Neuronal stem cell (in vitro differentiated cells): ENCODE results near the gene PLOD2.

Experiments
- DNase-seq: peaks from one replicate; pipeline ENCODE4 v3.0.0-alpha.2; 2013; ENCODE audit warnings: low spot score
- H2AFZ ChIP-seq: one replicate; pipeline ENCODE4 v1.6.1; 2013; ENCODE audit warnings: mild to moderate bottlenecking, low read length, inconsistent platforms
- H2AK5ac ChIP-seq: 2 replicates; pipeline ENCODE4 v1.6.1; 2013; ENCODE audit warnings: low read depth, mild to moderate bottlenecking, inconsistent platforms, low read length, moderate library complexity, mixed read lengths
- H2BK120ac ChIP-seq: 2 replicates; pipeline ENCODE4 v1.6.1; 2013; ENCODE audit warnings: low read depth, mild to moderate bottlenecking, inconsistent platforms, low read length, moderate library complexity, mixed read lengths
- H2BK12ac ChIP-seq: one replicate; pipeline ENCODE4 v1.6.1; 2013; ENCODE audit warnings: low read length, inconsistent platforms
- H2BK15ac ChIP-seq: 2 replicates; pipeline ENCODE4 v1.6.1; 2013; ENCODE audit warnings: mild to moderate bottlenecking, low read length, inconsistent platforms, mixed read lengths
- H2BK5ac ChIP-seq: one replicate; pipeline ENCODE4 v1.6.1; 2013; ENCODE audit warnings: inconsistent platforms, mild to moderate bottlenecking, low read length, moderate library complexity
- H3K14ac ChIP-seq: one replicate; pipeline ENCODE4 v1.6.1; 2013; ENCODE audit warnings: low read length, inconsistent platforms
- H3K18ac ChIP-seq: 2 replicates; pipeline ENCODE4 v1.6.1; 2013; ENCODE audit warnings: low read length, inconsistent platforms
- H3K23ac ChIP-seq: 2 replicates; pipeline ENCODE4 v1.6.1; 2013; ENCODE audit warnings: low read depth, mild to moderate bottlenecking, mixed read lengths, low read length, inconsistent platforms; ENCODE audit not compliant: poor library complexity
- H3K27ac ChIP-seq: replicated peaks from 3 replicates; pipeline ENCODE4 v1.5.1; 2013; ENCODE audit warnings: low read length, inconsistent platforms
- H3K27me3 ChIP-seq, 3 experiments: 2 replicates each; pipeline ENCODE4 v1.6.1; 2013; ENCODE audit warnings: low read length in 3 of 3, mild to moderate bottlenecking in 2 of 3, inconsistent platforms in 1 of 3, low read depth in 1 of 3, mixed read lengths in 1 of 3, moderate library complexity in 1 of 3; ENCODE audit not compliant: control insufficient read depth in 3 of 3, insufficient read depth in 3 of 3
- H3K36me3 ChIP-seq, 2 donors: replicated peaks in 1 of 2; 2 replicates each; pipeline ENCODE4 v1.6.1; 2013; ENCODE audit warnings: low read length in 2 of 2; ENCODE audit not compliant: control insufficient read depth in 2 of 2, insufficient read depth in 2 of 2
- H3K4ac ChIP-seq: 2 replicates; pipeline ENCODE4 v1.6.1; 2013; ENCODE audit warnings: inconsistent platforms, mild to moderate bottlenecking, low read length, moderate library complexity
- H3K4me1 ChIP-seq, 2 donors: 1 replicate in 1 of 2; 2 replicates in 1 of 2; pipeline ENCODE4 v1.6.1; 2013; ENCODE audit warnings: low read length in 2 of 2, low read depth in 1 of 2; ENCODE audit not compliant: control insufficient read depth in 2 of 2, insufficient read depth in 1 of 2
- H3K4me2 ChIP-seq: one replicate; pipeline ENCODE4 v1.6.1; 2013; ENCODE audit warnings: mild to moderate bottlenecking, low read length, inconsistent platforms; ENCODE audit not compliant: insufficient read depth, poor library complexity, severe bottlenecking
- H3K4me3 ChIP-seq, 2 donors: 2 replicates each; pipeline ENCODE4 v1.5.1; 2013; ENCODE audit warnings: low read length in 2 of 2, mild to moderate bottlenecking in 2 of 2, inconsistent platforms in 1 of 2, moderate library complexity in 1 of 2
- H3K79me1 ChIP-seq: one replicate; pipeline ENCODE4 v1.6.1; 2013; ENCODE audit warnings: low read depth, mild to moderate bottlenecking, inconsistent platforms, low read length, moderate library complexity
- H3K9ac ChIP-seq: one replicate; pipeline ENCODE4 v1.6.1; 2013; ENCODE audit warnings: mild to moderate bottlenecking, low read depth, low read length, inconsistent platforms; ENCODE audit not compliant: poor library complexity
- H3K9me3 ChIP-seq, 2 donors: replicated peaks in 1 of 2; 2 replicates each; pipeline versions ENCODE3 to v1.6.1; 2013; ENCODE audit warnings: low read length in 2 of 2, mild to moderate bottlenecking in 2 of 2, inconsistent platforms in 1 of 2, low read depth in 1 of 2, mixed read lengths in 1 of 2, moderate library complexity in 1 of 2; ENCODE audit not compliant: control insufficient read depth in 2 of 2, insufficient read depth in 1 of 2
- H4K8ac ChIP-seq: one replicate; pipeline ENCODE4 v1.6.1; 2013; ENCODE audit warnings: low read depth, mild to moderate bottlenecking, inconsistent platforms, low read length, moderate library complexity
- H4K91ac ChIP-seq: one replicate; pipeline ENCODE4 v1.6.1; 2013; ENCODE audit warnings: low read length, low read depth, mild to moderate bottlenecking, inconsistent platforms; ENCODE audit not compliant: poor library complexity
- WGBS, 2 donors: extraction: QIAGEN DNeasy Blood & Tissue Kit; methylation state at CpG; one replicate each; pipeline ENCODE4 v1.1.7; 2013; ENCODE audit warnings: missing lambda C conversion rate in 2 of 2, mixed read lengths in 1 of 2; ENCODE audit not compliant: insufficient read length in 2 of 2, insufficient replicate concordance in 1 of 2; ENCODE audit errors: extremely low coverage in 2 of 2; 5-methylcytosine and 5-hydroxymethylcytosine counted together

The PLOD2 gene

DNA sequence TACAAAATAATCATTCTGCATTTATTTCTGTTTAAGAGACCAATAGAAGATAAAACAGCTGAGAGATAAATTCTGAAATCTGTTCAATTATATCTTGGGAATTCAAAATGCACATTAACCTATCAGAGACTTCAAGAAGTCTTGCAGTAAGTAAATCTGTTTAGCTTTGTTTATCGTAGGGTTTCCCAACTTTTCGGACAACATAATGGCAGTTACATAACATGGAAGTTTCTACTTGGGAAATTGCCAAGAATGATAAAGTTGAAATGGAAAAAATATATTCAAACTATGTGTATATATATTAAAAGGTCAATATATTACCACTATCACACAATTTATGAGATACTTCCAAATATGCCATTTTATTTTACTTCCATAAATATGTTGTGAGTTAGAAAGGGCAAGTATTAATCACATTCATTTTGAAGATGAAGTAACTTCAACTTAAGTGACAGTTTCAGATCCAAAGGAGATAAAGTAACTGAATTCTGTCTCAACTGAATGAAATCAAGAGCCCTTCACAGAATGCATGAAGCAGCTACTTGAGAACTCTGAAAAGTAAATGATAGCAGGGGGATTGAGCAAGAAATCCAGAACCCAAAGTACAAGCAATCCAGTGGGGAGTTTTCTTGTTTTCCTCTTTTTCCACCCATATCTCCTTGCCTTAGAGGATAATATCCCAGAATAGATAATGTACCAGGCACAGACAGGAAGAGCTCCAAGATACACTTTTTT, 108.8 kb downstream of the PLOD2 start:
- no peak overlapping the region for H2BK12ac ChIP-seq
- DNase-seq = no peak

DNA sequence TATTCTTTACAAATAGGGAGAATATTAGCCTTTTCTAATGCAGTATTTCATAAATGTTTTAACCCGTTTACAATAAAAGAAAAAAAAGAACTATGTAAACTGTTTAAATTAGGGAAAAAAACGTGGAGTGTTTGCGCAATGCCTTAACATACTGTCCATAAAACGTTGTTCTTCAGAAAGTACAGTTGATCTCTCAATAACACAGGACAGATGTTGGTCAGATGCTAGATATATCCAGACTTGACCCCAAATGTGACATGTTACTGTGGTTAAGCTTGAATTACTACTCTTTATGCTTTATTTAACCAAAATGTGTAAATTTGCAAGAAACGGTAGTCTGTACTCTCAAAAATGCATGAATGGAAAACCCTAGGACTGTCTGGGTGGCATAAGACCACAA, 110.3 kb downstream of the PLOD2 start:
- Histone ChIP-seq H2AK5ac (no peak overlapping the region), H3K27ac (no peak overlapping the region), H3K14ac (no peak overlapping the region), H4K91ac (no peak overlapping the region), H2BK12ac (no peak overlapping the region), H2BK15ac (no peak overlapping the region), H3K79me1 (no peaks in the 10 kb centered on the region), H3K36me3 (no peaks in the 10 kb centered on the region), H4K8ac (no peak overlapping the region), H2BK120ac (no peak overlapping the region), H3K18ac (no peak overlapping the region), H3K4ac (no peak overlapping the region), H2AFZ (no peak overlapping the region), H3K4me2 (no peak overlapping the region), H3K4me3 (no peak overlapping the region), H3K9ac (no peak overlapping the region), H3K27me3 (no peaks in the 10 kb centered on the region), H3K9me3 (no peaks in the 10 kb centered on the region), H2BK5ac (no peak overlapping the region), H3K23ac (no peak overlapping the region), H3K4me1 (no peaks in the 10 kb centered on the region)
- no peak for DNase-seq
- WGBS, 2 donors = no CpG with 5 or more reads among the region's 5 CpGs

More for the DNA sequence above, 108.8 kb downstream of the PLOD2 start:
- H3K36me3 ChIP-seq = no peaks in the 10 kb centered on the region
- no peak overlapping the region for H2BK120ac ChIP-seq
- H3K18ac ChIP-seq = no peak overlapping the region
- no peak overlapping the region for H2AFZ ChIP-seq
- H3K14ac ChIP-seq = no peak overlapping the region
- WGBS, 2 donors = no CpG with 5 or more reads among the region's 2 CpGs
- no peaks in the 10 kb centered on the region for H3K4me1 ChIP-seq
- no peak overlapping the region for H2BK15ac ChIP-seq
- H4K91ac ChIP-seq = no peak overlapping the region
- no peaks in the 10 kb centered on the region for H3K9me3 ChIP-seq
- no peak overlapping the region for H2AK5ac ChIP-seq
- no peaks in the 10 kb centered on the region for H3K79me1 ChIP-seq
- H3K4ac ChIP-seq = no peak overlapping the region
- H3K4me3 ChIP-seq = no peak overlapping the region
- no peak overlapping the region for H4K8ac ChIP-seq
- H2BK5ac ChIP-seq = no peak overlapping the region
- H3K27me3 ChIP-seq = no peaks in the 10 kb centered on the region
- H3K4me2 ChIP-seq = no peak overlapping the region
- H3K23ac ChIP-seq = no peak overlapping the region
- no peak overlapping the region for H3K9ac ChIP-seq
- H3K27ac ChIP-seq = no peak overlapping the region

DNA sequence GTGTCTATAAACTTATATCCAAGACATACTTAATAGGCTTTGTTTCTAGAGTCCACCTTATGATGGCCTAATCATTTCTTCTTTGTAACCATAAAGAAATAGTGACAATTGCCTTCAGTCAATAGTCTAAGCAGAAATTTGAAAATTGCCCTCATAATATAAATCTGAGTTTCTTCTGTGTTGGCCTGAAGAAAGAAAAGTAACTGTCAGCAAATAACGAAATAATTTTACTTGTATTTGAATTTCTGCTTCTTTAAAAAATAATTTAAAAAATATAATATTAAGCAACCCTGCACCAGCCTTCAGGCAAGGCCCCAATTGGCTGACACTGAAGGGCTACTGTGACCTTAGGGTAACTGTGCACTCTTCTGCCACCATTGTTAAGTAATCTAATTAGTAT, 113.5 kb downstream of the PLOD2 start:
- no peaks in the 10 kb centered on the region for H3K79me1 ChIP-seq
- H3K4me2 ChIP-seq = no peak overlapping the region
- no peak overlapping the region for H3K4me3 ChIP-seq
- H2BK15ac ChIP-seq = no peak overlapping the region
- no peak overlapping the region for H2AK5ac ChIP-seq
- no peak overlapping the region for H3K18ac ChIP-seq
- no peaks in the 10 kb centered on the region for H3K27me3 ChIP-seq
- no peaks in the 10 kb centered on the region for H3K36me3 ChIP-seq
- no peak for DNase-seq
- H4K8ac ChIP-seq = no peak overlapping the region
- H2BK120ac ChIP-seq = no peak overlapping the region
- WGBS, 2 donors = no CpG with 5 or more reads among the region's 1 CpG
- no peak overlapping the region for H3K4ac ChIP-seq
- no peak overlapping the region for H2BK5ac ChIP-seq
- no peak overlapping the region for H3K27ac ChIP-seq
- no peak overlapping the region for H2BK12ac ChIP-seq
- H3K14ac ChIP-seq = no peak overlapping the region
- H3K23ac ChIP-seq = no peak overlapping the region
- H3K4me1 ChIP-seq = no peaks in the 10 kb centered on the region
- no peak overlapping the region for H4K91ac ChIP-seq
- no peaks in the 10 kb centered on the region for H3K9me3 ChIP-seq
- H3K9ac ChIP-seq = no peak overlapping the region
- no peak overlapping the region for H2AFZ ChIP-seq

DNA sequence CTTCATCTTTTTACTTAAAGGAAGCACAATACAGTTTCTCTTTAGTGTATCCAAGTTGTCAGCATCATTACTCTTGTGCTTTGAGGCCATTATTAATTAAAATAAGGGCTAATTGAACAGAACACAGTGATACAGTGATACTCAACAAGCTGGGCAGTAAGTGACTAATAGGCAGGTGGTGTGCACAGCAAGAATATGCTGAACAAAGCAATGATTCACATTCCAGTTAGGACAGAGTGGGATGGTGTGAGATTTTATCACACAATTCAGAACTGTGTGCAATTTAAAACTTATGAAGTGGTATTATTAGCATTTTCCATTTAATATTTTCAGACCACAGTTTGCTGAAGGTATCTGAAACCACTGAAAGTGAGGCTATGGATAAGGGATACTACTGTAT, 116.9 kb downstream of the PLOD2 start:
- Histone ChIP-seq H3K4me2 (no peak overlapping the region), H2BK12ac (no peak overlapping the region), H3K4me1 (no peaks in the 10 kb centered on the region), H4K91ac (no peak overlapping the region), H3K23ac (no peak overlapping the region), H3K14ac (no peak overlapping the region), H3K79me1 (no peaks in the 10 kb centered on the region), H3K9ac (no peak overlapping the region), H3K27me3 (no peaks in the 10 kb centered on the region), H3K4me3 (no peak overlapping the region), H2BK5ac (no peak overlapping the region), H2BK120ac (no peak overlapping the region), H3K18ac (no peak overlapping the region), H2AK5ac (no peak overlapping the region), H4K8ac (no peak overlapping the region), H3K9me3 (no peaks in the 10 kb centered on the region), H3K36me3 (no peaks in the 10 kb centered on the region), H3K4ac (no peak overlapping the region), H2BK15ac (no peak overlapping the region), H2AFZ (no peak overlapping the region), H3K27ac (no peak overlapping the region)
- no peak for DNase-seq
